SK-N-SH (cell line): ENCODE measurements around the gene ANO10. TPM values are rescaled to one million over a fixed set of nuclear protein-coding genes. Genes with fewer than 3 reads are reported as not detected.

Experiments
- CTCF ChIA-PET: fragments of 300-600, 350-600 bp; formaldehyde crosslinking; extraction: SDS; loops from one replicate; lab custom pipeline; 2021; lab: Yijun Ruan, JAX
- POLR2A ChIA-PET: fragments of 350-600 bp; sonication (Branson Sonifier 250); formaldehyde crosslinking; extraction: SDS; loops from one replicate; lab custom pipeline; 2020; ENCODE audit warnings: antibody characterized with exemption, inconsistent platforms; lab: Yijun Ruan, JAX
- DNase-seq: peaks from one replicate; pipeline ENCODE4 v3.0.0; 2012
- H2AFZ ChIP-seq: fragments of 200-600 bp; sonication (generic); 2 replicates; pipeline ENCODE4 v1.8.1; 2016; ENCODE audit warnings: antibody characterized with exemption, mild to moderate bottlenecking, low read depth
- H3F3A ChIP-seq: fragments of 200-600 bp; sonication (generic); replicated peaks from 2 replicates; pipeline ENCODE3; 2016; ENCODE audit warnings: antibody characterized with exemption, mild to moderate bottlenecking; ENCODE audit not compliant: insufficient read depth
- H3K27ac ChIP-seq, 2 experiments: fragments of 200-500 bp in 1 of 2; fragments of 200-600 bp in 1 of 2; sonication (Bioruptor generic) in 1 of 2; sonication (generic), shearing (Covaris generic) in 1 of 2; 2 replicates each; pipeline versions ENCODE4 v1.5.1 to v1.6.1; 2014 to 2016; ENCODE audit warnings: low read depth in 2 of 2, inconsistent platforms in 1 of 2, low read length in 1 of 2, mild to moderate bottlenecking in 1 of 2, mixed read lengths in 1 of 2
- H3K27me3 ChIP-seq: fragments of 200-600 bp; sonication (generic), shearing (Covaris generic); 2 replicates; pipeline ENCODE4 v1.6.1; 2016; ENCODE audit warnings: mixed run types; ENCODE audit not compliant: insufficient read depth
- H3K36me3 ChIP-seq, 2 experiments: fragments of 200-500 bp in 1 of 2; fragments of 200-600 bp in 1 of 2; sonication (Bioruptor generic) in 1 of 2; sonication (generic) in 1 of 2; replicated peaks in 1 of 2; 2 replicates each; pipeline versions ENCODE3 to v1.5.1; 2014 to 2016; ENCODE audit warnings: low read length in 1 of 2, mild to moderate bottlenecking in 1 of 2; ENCODE audit not compliant: insufficient read depth in 2 of 2, control insufficient read depth in 1 of 2
- H3K4me1 ChIP-seq, 2 experiments: fragments of 200-500 bp in 1 of 2; fragments of 200-600 bp in 1 of 2; sonication (Bioruptor generic) in 1 of 2; sonication (generic), shearing (Covaris generic) in 1 of 2; 2 replicates each; pipeline versions ENCODE4 v1.5.1 to v1.6.1; 2014 to 2016; ENCODE audit warnings: low read depth in 1 of 2, low read length in 1 of 2, mixed run types in 1 of 2; ENCODE audit not compliant: insufficient read depth in 2 of 2, control insufficient read depth in 1 of 2
- H3K4me2 ChIP-seq: fragments of 200-600 bp; sonication (generic), shearing (Covaris generic); 2 replicates; pipeline ENCODE4 v1.6.1; 2017; ENCODE audit warnings: mixed run types
- H3K4me3 ChIP-seq, 2 experiments: fragments of 200-500 bp in 1 of 2; fragments of 200-600 bp in 1 of 2; sonication (Bioruptor generic) in 1 of 2; sonication (generic), shearing (Covaris generic) in 1 of 2; 2 replicates each; pipeline versions ENCODE4 v1.5.1 to v1.8.1; 2014 to 2016; ENCODE audit warnings: low read depth in 2 of 2, inconsistent platforms in 1 of 2, low read length in 1 of 2, mild to moderate bottlenecking in 1 of 2, mixed read lengths in 1 of 2, moderate library complexity in 1 of 2
- H3K79me2 ChIP-seq: fragments of 200-600 bp; sonication (generic); 2 replicates; pipeline ENCODE4 v1.8.1; 2017; ENCODE audit warnings: mild to moderate bottlenecking; ENCODE audit not compliant: insufficient read depth
- H3K9ac ChIP-seq: fragments of 200-600 bp; sonication (generic); 2 replicates; pipeline ENCODE4 v1.6.1; 2017; ENCODE audit warnings: mixed run types
- H3K9me2 ChIP-seq: fragments of 200-600 bp; sonication (generic); 2 replicates; pipeline ENCODE4 v1.6.1; 2017; ENCODE audit warnings: mixed run types
- H3K9me3 ChIP-seq: fragments of 200-600 bp; sonication (generic); 2 replicates; pipeline ENCODE4 v1.6.1; 2017; ENCODE audit warnings: mixed run types, mild to moderate bottlenecking, moderate library complexity
- H4K20me1 ChIP-seq: fragments of 200-600 bp; sonication (generic); 2 replicates; pipeline ENCODE4 v1.6.1; 2017; ENCODE audit warnings: mild to moderate bottlenecking, mixed run types; ENCODE audit not compliant: insufficient read depth
- CHD2 ChIP-seq: fragments of 150-350 bp; IDR thresholded peaks from 2 replicates; pipeline ENCODE4 v1.6.1; 2018; ENCODE audit warnings: low read length; ENCODE audit not compliant: partially characterized antibody
- ELF1 ChIP-seq: IDR thresholded peaks from 2 replicates; pipeline ENCODE4 v1.4.0; 2012
- EP300 ChIP-seq, 2 experiments: IDR thresholded peaks; 2 replicates each; pipeline versions ENCODE4 v1.4.0 to v1.6.1; 2012; ENCODE audit warnings: borderline replicate concordance in 1 of 2, low read depth in 1 of 2, low read length in 1 of 2
- EZH2phosphoT487 ChIP-seq: fragments of 200-600 bp; sonication (generic); IDR thresholded peaks from 2 replicates; pipeline ENCODE4 v1.6.1; 2017; ENCODE audit warnings: low read depth, mixed run types, mild to moderate bottlenecking, antibody characterized with exemption, moderate library complexity, borderline replicate concordance
- FOXJ3 ChIP-seq: sonication (generic); formaldehyde crosslinking; IDR thresholded peaks from 2 replicates; pipeline ENCODE4 v1.5.1; 2020; ENCODE audit warnings: mild to moderate bottlenecking, missing genetic modification reagents
- FOXM1 ChIP-seq: IDR thresholded peaks from 2 replicates; pipeline ENCODE4 v1.4.0; 2012; ENCODE audit warnings: low read depth, mild to moderate bottlenecking
- GABPA ChIP-seq: IDR thresholded peaks from 2 replicates; pipeline ENCODE4 v1.4.0; 2012; ENCODE audit warnings: low read depth, mild to moderate bottlenecking
- GATA2 ChIP-seq: sonication (generic); formaldehyde crosslinking; IDR thresholded peaks from 2 replicates; pipeline ENCODE4 v1.5.0; 2020; ENCODE audit warnings: mild to moderate bottlenecking, missing genetic modification reagents
- JUND ChIP-seq: IDR thresholded peaks from 2 replicates; pipeline ENCODE4 v1.4.0; 2012
- MAX ChIP-seq: IDR thresholded peaks from 2 replicates; pipeline ENCODE4 v1.4.0; 2012; ENCODE audit warnings: low read depth
- MEF2A ChIP-seq: IDR thresholded peaks from 2 replicates; pipeline ENCODE4 v1.4.0; 2012; ENCODE audit warnings: low read depth, borderline replicate concordance
- TEAD4 ChIP-seq: IDR thresholded peaks from 2 replicates; pipeline ENCODE4 v1.4.0; 2012; ENCODE audit warnings: mild to moderate bottlenecking, borderline replicate concordance; ENCODE audit not compliant: insufficient read depth
- USF1 ChIP-seq: IDR thresholded peaks from 2 replicates; pipeline ENCODE4 v1.4.0; 2012; ENCODE audit warnings: low read depth, borderline replicate concordance
- WGBS: methylation state at CpG from one replicate; pipeline ENCODE4 v1.1.6; 2017; ENCODE audit warnings: low lambda C conversion rate; 5-methylcytosine and 5-hydroxymethylcytosine counted together
- polyA plus RNA-seq, 3 experiments: library from polyadenylated mRNA; depleted of rRNA; stranded (reverse); fragments of >200 nt; gene quantifications; 2 replicates each; pipeline ENCODE4 v1.2.3, GENCODE V29; 2012
- small RNA-seq, 7 experiments: library from RNA; depleted of rRNA; stranded (forward); fragments of <200 nt; gene quantifications; one replicate each; pipeline ENCODE3, GENCODE V24; 2012

ANO10 gene
- polyA plus RNA-seq, 1 of the 3 experiments (the other 2 are of a cell fraction) = 16.8 TPM

- Histone ChIP-seq H3K4me2 (no peak overlapping the region), H3K4me3 (no peak overlapping the region), H3K36me3 (peaks cover 6 to 7% of the 10 kb centered on the region in 2 experiments), H2AFZ (no peak overlapping the region), H3K79me2 (peaks cover 17% of the 10 kb centered on the region; the same call in 1 of the 2 replicates), H3K27me3 (no peaks in the 10 kb centered on the region), H3K27ac (no peak overlapping the region), H3K9ac (no peak overlapping the region), H3K9me2 (no peaks in the 10 kb centered on the region), H3F3A (no peaks in the 10 kb centered on the region), H4K20me1 (0 out of 2 replicates have a peak, but pooled peaks cover 4% of the 10 kb centered on the region), H3K9me3 (no peaks in the 10 kb centered on the region), H3K4me1 (no peaks in the 10 kb centered on the region; a peak in 1 of 4 replicates)
- DNase-seq = no peak
- TF ChIP-seq JUND = no peak
- TF ChIP-seq CHD2 = no peak
- no peak for TF ChIP-seq MEF2A
- no peak for TF ChIP-seq FOXM1
- TF ChIP-seq EP300 (IDR thresholded peaks at IDR 0.05; ENCODE audit: borderline replicate concordance in 1 of 2, low read depth in 1 of 2, low read length in 1 of 2) = no peak
- no peak for TF ChIP-seq FOXJ3
- TF ChIP-seq GATA2 (CRISPR knock-in tag) = no peak
- TF ChIP-seq ELF1 = no peak
- no peak for TF ChIP-seq TEAD4
- no peak for TF ChIP-seq USF1
- TF ChIP-seq GABPA = no peak
- no peak for TF ChIP-seq EZH2phosphoT487
- WGBS = 98% methylated on average over 8 of the region's 8 CpGs
- CTCF ChIA-PET = interaction anchor here (0.7 kb wide), 1 partner anchor 11 kb away, joined by 4 read pairs; no protein-coding TSS in a partner anchor
- POLR2A ChIA-PET = no interaction called here
Measured at GRCh38 chr3:43317461-43318316, 304.1 kb downstream of the ANO10 start.

GRCh38 chr3:43316783-43317460, 304.9 kb downstream of the ANO10 start:
- Histone ChIP-seq H3K9me3 (no peaks in the 10 kb centered on the region), H3K79me2 (peaks cover 13% of the 10 kb centered on the region; the same call in 1 of the 2 replicates), H2AFZ (no peak overlapping the region), H3K36me3 (peaks cover 10 to 13% of the 10 kb centered on the region in 2 experiments), H3K9ac (no peak overlapping the region), H3K4me3 (no peak overlapping the region), H3K4me2 (no peak overlapping the region), H4K20me1 (0 out of 2 replicates have a peak, but pooled peaks cover 4% of the 10 kb centered on the region), H3K4me1 (no peaks in the 10 kb centered on the region; a peak in 1 of 4 replicates), H3K27ac (no peak overlapping the region), H3K9me2 (no peaks in the 10 kb centered on the region), H3K27me3 (no peaks in the 10 kb centered on the region), H3F3A (no peaks in the 10 kb centered on the region)
- no peak for DNase-seq
- CTCF ChIA-PET = interaction anchor here (1.1 kb wide), 1 partner anchor 11 kb away, joined by 3 read pairs; no protein-coding TSS in a partner anchor
- POLR2A ChIA-PET = no interaction called here
- TF ChIP-seq MAX = no peak
- 94% methylated on average over 4 of the region's 4 CpGs for WGBS

Small RNA genes lying within 50 kb of the gene (small RNA-seq; reads per million reads assigned to genes)
- gene RF00019 = 0 reads per million in 7 experiments

Other genes with a start within 250 kb of the ANO10 start
- gene ABHD5, start 68.9 kb upstream of the ANO10 start, polyA plus RNA-seq (2012; rRNA removed) = 10.4 and 12.8 TPM in 2 replicates